ENCODE data around the gene PGA3.
A peak's percentile ranks its signal among the peaks of the same experiment; 100 is the strongest.
"Not testable (repeated sequence)": the region's sequence is repeated elsewhere in the genome, so short reads cannot be mapped to it uniquely, and the experiment has no call there.

The PGA3 gene

DNA sequence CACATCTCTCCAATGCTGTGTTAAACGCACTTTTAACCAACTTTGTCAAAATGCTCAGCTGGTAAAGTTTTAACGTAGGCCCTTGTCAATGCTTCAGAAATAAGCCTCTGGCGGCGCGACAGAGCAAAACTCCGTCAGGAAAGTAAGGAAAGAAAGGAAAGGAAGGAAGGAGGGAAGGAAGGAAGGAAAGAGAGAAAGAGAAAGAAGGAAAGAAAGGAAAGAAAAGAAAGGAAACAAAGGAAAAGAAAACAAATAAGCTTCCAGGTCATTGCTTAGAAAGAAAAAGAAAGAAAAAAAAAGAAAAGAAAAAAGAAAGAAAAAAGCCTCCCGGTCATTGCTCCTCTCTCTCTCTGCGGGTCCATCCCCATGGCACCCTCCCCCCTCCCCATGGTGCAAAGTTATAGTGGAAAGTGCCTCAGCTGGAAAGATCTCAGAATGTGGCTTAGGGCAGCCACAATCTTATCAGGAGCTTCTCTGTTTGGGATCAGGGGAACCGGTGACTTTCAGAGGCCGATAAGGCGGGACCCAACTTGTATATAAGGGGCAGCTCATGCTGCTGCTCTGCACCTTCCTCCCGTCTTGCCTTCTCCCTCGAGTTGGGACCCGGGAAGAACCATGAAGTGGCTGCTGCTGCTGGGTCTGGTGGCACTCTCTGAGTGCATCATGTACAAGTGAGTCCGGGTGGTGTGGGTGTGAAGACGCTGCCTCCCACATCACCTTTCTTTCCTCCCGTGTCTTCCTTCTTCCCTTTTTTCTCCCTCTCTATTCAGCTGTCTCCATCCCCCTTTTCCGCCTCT lies at the start of gene PGA3:
TSS of gene PGA3 (plus strand) at position 566 of the 797 bp plus-strand sequence. CDS start at position 616, 50 bp downstream.
- not testable (repeated sequence) for DNase-seq

DNA sequence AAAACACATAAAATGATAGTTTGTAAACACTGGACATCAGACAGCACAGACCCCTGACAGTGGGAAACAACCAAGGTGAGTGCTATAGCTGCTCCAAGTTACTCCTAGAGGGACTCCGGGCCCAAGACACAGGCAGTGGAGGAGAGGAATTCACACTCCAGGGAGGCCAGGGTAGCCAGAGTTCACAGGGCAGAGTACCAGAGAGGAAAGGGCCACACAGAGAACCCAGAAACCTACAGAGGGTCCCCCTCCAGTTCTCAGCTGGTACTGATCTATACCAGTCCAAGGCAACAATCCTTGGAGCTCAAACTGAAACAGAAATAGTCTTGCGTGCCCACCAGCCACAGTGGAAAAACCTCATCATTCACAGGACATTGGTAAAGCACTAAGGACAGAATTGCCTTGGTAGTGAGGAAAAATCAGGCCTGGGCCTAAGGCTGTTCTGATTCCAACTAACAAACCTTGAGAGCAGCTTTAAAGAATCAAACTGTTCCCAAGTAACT lies 49.7 kb upstream of the PGA3 start:
- DNase-seq, result no peak

DNA sequence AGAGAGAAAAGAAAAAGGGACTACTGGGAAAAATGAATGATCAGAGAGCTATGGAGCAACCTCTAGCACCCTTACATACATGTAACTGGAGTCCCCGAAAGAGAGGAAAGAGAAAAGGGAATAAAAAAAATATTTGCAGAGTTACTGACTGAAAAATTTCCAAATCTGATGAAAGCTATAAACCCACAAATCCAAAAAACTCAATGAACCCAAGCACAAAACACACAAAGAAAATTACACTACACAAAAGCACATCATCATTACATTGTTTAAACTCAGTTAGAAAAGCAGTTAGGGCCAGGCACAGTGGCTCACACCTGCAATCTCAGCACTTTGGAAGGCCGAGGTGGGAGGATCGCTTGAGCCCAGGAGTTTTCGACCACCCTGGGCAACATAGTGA lies 48.8 kb upstream of the PGA3 start:
- DNase-seq, result no peak

DNA sequence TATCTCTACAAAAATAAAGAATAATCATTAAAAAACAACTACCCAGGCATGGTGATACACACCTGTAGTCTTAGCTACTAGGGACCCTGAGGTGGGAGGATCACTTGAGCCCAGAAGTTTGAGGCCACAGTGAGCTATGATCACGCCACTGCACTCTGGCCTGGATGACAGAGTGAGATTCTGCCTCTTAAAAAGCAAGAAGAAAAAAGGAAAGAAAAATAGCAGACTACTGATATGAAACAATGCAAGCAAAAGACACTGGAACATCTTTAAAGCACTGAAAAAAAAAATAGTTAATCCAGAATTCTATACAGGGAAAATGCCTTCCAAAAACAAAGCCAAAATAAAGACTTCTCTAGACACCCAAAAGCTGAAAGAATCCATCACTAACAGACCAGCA lies 48.0 kb upstream of the PGA3 start:
- no peak for DNase-seq

DNA sequence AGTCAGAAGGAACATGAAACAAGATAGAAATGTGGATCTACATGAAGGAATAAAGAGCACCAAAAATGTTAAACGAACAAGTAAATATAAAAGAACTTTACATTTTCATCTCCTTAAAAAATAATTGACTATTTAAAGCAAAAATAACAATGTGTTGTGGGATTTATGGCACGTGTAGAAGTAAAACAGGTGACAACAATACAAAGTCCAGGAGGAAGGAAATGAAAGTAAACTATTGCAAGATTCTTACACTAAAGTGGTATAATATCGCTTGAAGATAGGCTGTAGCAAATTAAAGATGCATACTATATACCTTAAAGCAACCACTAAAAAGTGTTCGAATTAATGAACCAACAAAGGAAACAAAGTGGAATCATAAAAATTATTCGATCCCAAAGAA lies 47.6 kb upstream of the PGA3 start:
- DNase-seq, result no peak

DNA sequence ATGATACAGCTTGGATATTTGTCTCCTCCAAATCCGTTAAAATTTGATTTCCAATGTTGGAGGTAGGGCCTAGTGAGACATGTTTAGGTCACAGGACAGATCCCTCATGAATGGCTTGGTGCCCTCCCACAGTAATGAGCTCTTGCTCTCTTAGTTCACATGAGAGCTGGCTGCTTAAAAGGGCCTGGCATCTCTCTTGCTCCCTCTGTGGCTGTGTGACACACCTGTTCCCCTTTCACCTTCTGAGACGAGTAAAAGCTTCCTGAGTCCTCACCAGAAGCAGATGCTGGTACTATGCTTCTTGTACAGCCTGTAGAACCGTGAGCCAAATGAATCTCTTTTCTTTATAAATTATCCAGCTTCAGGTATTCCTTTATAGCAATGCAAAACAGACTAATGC lies 45.6 kb upstream of the PGA3 start:
- DNase-seq, result no peak

DNA sequence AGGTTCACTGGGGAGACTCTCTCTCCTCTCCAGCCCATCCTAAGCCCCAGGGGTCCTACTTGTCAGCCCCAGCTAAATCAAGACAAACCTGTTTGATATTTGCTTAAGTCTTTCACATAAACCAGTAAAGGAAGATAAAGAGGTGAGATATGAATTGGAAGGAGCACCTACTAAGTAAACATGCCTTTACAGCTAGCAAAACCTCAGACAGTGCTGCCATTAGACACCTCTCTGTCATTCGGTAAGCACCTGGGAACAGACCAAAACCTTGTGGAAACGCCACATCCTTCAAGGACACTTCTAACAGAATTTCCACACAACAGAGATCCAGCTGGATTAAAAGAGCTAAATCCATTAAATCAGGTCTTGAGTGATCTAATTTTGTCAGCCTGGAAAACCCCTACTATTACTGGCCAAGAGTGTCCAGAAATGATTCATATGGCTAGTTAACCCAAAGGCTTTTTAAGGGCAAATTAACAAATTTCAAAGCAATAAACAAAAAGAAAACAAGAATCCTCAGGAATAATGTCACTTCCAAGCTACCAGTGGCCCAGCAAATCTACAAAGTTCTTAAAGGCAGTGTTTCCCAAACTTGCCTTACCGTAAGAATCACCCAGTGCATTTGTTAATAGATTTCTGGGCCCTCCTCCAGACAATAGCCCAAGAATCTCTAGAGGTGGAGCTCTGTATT lies 44.5 kb upstream of the PGA3 start:
- no peak for DNase-seq

DNA sequence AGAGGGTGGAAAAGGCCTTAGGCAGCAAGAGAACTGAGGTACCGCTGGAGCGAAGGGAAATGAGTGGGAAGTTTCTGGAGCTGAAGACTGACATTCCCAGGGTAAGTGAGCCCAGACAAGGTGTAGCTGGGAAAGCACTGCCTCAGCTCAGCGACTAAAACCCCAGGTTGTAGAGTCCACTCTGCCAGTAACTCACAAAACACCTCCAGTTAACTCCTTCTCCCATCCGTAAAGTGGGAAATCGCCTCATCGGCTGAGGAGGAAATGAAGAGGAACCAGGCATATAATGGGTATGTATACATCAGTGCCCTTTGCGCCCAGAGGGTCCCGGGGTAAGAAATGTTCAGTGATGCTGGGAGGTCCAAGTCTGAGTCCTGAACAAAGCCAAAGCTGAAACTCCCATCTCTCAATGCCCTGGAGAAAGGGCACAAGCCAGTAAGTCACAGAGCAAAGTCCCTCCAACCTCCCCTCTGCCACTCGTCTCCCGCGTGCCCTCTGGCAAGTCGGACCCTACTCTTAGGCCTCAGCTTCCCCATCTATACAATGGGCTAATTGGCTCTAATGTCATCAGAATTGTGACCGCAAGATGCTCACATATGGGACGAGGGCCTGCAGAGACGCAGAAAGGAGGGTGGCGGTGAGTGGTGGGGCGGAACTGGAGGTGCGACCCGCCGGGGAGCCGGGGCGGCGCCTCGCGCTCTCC lies 42.7 kb upstream of the PGA3 start:
- DNase-seq, result no peak

DNA sequence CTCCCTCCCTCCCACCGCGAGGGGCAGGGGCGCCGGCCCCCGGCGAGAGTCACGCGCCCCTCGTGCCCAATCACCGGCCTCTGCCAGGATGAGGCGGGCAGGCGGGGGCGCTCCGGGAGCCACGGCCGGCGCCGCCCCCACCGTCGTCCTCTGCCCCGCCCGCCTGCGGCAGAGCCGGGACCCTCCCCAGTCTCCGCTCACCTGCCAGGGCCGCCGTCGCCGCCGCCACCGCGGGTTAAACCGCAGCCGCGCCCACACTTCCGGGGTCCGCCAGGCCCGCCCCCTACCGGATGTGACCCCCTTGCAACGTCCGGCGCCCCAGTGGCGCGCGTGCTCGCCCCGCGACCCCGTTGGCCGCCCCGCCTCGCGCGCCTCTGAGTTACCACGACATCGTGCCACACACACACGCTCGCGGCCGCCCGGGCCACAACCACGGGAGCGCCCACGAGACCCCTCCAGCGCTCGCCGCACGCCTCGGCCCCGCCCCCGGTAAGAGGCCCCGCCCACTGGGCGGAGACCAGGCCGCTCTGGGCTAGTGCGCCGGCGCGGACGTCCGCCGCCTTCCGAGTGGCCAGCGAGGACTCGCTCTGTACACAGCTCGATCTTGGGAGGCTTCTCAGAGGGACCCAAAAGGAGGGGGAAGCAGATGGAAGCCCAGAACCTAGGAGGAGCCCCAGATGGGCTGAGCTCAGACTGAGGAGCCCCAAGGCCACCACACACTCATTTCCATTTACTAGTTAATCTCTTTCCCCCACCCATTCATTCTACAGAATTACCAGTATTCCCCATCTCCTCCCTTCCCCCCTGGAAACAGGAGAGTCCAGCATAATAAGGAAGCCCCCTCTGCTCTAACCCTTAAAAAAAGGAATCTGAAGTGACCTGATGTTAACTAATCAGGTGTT lies 41.9 kb upstream of the PGA3 start, which contains the start of gene VPS37C:
TSS of gene VPS37C (minus strand) at position 237 of the 902 bp plus-strand sequence. CDS start 22,597 bp downstream, outside the sequence.
- DNase-seq, result peak; percentile 97

DNA sequence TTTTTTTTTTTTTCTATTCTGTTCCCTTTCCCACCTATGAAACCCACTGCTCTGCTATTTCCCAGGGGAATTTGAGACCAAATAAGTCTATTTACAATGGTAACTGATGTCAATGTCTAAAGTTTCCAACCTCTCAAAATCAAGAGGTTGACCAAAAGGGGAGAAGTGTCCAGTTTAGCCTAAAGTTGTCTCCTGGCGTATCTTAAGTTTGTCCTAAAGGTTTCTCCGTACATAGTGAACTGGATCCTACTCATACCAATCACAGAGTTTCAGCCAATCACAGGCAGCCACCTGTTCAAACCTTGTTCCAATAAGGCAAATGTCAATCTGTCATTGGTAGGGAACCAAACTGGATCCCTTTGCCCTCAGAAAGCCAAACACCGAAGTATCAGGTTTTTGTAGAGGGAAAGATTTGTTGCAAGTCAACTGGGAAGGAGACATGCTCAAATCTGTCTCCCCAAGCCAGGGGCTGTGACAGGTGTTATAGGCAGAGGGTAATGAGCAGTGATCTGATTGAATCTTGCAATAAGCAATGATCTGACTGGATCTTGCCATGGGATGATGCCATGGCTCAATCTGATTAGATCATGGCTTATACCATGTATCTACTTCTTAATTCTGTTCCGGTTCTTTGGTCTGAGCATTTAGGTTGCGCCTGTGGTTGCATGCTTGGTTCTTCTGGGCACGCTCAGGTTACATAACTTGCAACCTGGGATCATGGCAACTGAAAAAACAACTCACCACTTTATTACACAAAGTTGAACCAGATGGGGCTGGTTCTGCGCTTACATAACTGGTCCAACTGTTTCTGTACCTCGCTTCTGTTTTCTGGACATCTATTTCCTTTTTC lies 41.0 kb upstream of the PGA3 start:
- no peak for DNase-seq

DNA sequence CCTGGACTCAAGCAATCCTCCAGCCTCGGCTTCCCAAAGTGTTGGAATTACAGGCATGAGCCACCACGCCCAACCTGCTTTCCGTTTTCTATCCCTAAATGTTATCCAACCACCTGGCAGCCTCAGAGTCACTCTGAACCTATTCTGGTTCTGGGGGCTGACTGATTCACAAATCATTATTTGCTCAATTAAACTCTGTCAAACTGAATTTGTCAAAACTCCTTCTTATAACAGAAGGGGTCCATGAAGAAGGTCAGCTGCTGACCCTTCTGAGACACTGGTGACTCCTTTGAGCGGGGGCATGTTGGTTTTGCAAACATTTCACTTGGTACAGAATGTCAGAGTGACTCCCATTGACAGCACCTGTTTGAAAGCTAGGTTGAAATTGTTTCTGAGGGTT lies 40.3 kb upstream of the PGA3 start:
- no peak for DNase-seq

DNA sequence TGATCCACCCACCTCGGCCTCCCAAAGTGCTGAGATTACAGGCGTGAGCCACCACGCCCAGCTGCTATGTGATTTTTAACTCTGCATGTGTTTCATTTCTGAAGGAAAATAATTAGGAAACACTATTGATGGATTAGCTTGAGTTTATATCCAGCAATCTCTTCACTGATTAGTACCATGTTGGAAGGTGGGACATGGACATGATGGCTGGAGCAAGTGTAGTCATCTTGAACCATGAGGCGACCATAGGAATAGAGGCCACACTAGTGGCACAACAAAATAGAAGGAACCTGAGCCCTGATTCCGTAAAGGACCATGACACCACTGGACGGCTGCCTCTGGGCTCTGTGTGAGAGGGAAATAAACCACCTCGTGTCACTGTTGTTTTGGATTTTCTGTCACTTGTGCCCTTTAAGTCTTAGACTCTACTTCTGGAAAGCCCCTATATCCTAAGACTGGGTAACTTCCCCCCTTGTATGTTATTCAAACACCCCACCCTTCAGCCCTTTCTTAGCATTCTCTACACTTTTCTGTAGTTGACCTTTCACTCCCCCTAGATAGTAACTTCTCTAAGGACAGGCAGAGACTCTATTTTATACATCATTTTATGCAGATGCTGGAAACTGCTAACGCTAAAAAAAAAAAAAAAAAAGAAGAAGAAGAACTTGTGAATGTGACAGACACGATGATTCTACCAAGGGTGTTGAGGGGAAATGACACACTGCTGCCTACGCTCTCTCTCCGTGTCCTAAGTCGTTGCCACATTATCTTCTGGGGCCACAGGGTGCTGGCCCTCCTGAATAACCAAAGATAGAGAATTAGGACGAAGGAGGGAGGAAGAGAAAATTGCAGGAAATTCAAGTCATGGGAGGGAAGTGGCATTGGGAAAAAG lies 39.4 kb upstream of the PGA3 start:
- no peak for DNase-seq

DNA sequence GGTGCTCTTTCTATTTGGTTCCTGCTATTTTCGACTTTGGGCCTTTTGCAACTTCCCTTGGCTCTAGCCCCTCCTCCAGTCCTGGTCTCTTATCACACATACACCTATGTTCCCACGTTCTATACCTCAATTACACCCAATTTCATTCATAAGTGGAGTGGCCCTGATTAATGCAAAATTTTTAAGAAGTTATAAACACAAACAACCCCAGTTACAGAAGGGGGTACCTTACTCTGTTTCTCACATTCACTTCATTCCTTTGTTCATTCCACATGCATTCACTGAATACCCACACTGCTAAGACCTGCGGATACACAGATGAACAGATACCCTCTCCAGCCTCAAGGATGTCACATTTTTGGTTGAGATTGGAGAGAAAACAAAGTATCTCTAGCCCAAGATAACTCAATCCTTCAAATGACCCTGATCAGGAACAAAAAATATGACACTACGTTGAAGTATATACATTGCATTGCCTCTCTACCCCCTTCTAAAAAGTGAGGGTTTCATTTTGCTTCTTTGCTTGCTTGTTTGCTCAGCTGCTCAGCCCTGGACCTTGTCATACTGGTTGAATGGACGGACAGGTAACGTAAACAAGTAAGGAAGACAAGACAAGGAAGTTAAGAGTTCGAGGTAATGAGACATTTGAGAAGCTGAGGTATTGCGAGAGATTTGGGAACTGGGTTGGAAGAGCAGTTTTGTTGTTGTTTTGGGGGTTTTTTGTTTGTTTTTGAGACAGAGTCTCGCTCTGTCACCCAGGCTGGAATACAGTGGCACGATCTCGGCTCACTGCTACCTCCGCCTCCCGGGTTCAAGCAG lies 38.5 kb upstream of the PGA3 start:
- DNase-seq, result no peak

DNA sequence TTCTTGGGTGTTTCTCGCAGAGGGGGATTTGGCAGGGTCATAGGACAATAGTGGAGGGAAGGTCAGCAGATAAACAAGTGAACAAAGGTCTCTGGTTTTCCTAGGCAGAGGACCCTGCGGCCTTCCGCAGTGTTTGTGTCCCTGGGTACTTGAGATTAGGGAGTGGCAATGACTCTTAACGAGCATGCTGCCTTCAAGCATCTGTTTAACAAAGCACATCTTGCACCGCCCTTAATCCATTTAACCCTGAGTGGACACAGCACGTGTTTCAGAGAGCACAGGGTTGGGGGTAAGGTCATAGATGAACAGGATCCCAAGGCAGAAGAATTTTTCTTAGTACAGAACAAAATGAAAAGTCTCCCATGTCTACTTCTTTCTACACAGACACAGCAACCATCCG lies 37.5 kb upstream of the PGA3 start:
- DNase-seq, result not testable (repeated sequence)

DNA sequence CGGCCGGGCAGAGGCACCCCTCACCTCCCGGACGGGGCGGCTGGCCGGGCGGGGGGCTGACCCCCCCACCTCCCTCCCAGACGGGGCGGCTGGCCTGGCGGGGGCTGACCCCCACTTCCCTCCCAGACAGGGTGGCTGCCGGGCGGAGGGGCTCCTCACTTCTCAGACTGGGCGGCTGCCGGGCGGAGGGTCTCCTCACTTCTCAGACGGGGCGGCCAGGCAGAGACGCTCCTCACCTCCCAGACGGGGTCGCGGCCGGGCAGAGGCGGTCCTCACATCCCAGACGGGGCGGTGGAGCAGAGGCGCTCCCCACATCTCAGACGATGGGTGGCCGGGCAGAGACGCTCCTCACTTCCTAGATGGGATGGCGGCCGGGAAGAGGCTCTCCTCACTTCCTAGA lies 37.0 kb upstream of the PGA3 start:
- not testable (repeated sequence) for DNase-seq

DNA sequence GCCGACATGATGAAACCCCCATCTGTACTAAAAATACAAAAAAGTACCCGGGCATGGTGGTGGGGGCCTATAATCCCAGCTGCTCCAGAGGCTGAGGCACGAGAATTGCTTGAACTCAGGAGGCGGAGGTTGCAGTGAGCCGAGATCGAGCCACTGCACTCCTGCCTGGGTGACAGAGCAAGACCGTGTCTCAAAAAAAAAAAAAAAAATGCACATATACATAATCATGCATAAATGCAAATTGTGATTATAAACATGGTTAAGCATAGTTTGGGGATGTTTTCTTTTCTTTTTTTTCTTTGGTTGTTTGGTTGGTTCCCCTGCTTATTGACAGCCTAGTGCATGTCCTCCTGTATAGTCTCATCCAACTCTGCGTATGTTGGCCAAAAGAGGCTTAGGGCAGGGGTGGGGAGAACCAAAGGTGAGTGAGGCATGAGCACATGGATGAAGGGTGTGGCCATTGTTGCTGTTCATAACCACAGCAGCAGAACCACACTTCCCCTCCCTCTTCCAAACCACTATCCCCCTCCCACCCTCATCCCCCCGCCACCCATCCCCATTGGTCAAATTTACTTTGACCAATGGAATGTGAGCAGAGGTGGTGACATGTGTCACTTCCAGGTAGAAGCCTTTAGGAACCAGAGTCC lies 35.1 kb upstream of the PGA3 start:
- no peak for DNase-seq

DNA sequence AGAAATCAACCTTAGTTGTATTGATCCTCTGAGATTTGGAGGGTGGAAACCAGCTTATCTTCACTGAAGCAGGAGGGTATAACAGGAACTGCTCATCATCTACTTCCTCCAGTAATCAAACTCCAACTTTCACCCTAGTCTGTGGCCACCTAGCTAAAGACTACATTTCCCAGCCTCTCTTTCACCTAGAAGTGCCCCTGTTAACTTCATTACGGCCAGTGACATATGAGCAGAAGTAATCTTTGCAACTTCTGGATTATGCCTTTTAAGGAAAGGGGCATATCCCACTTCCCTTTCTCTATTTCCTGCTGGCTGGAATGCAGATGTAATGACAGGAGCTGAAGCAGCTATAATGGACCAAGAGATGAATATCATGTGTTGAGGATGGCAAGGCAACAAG lies 34.5 kb upstream of the PGA3 start:
- DNase-seq, result no peak

DNA sequence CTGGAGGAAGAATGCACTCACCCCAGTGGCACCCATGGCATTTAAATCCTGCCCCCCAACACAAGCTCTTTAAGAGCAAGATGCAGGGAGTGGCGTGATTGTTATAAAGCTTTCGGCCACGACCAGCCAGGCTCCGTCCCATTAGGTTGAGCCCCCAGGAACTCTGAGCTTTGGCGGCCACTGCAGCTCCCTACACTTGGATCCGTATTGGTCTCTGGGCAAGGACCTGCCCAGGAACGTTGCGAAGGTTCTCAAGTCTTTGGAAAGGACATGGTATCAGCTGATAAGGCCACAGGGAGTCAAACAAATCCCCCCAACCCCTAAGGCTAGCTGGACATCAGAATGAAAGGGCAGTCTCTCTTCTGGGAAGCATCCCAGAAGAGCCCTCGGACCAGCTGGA lies 32.7 kb upstream of the PGA3 start:
- no peak for DNase-seq

DNA sequence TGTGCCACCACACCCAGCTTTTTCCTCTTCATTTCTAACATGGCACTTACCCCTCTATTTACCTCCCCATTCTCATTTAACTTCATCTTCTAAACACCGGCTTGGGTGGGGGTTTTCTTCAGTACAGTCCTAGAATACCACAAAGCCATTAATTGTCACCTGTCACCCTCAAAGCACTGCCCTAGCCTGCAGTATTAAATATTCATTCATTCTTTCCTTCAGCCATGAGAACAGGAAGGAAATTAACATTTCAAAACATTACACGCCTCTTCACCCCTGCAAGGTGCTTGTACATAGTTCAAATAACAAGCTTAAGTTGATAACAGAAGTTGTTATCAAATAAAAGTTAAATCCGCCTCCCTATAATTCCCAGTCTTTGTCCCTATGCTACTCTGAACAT lies 31.4 kb upstream of the PGA3 start:
- DNase-seq, result no peak

All from activated CD4-positive, CD25-positive, alpha-beta regulatory T cell treated with anti-CD3 and anti-CD28 coated beads, Interleukin-2, amount 50 U/mL, for 72 hours (primary cell).